H9 (cell line): ENCODE data around the gene ATP8A2. TPM values are rescaled to one million over a fixed set of nuclear protein-coding genes. Genes with fewer than 3 reads are reported as not detected.

Source experiments
- DNase-seq: peaks from one replicate; pipeline ENCODE4 v3.0.0-alpha.2; 2017
- H2AFZ ChIP-seq: one replicate; pipeline ENCODE4 v1.6.1; 2013; ENCODE audit warnings: mild to moderate bottlenecking, low read length, control low read depth, moderate library complexity
- H2AK5ac ChIP-seq: 2 replicates; pipeline ENCODE4 v1.6.1; 2013; ENCODE audit warnings: low read length, control low read depth, mixed read lengths; ENCODE audit not compliant: insufficient read length
- H2BK120ac ChIP-seq: one replicate; pipeline ENCODE4 v1.6.1; 2013; ENCODE audit warnings: low read depth, mild to moderate bottlenecking, low read length, control low read depth, inconsistent platforms; ENCODE audit not compliant: poor library complexity, severe bottlenecking
- H2BK12ac ChIP-seq: 2 replicates; pipeline ENCODE4 v1.6.1; 2013; ENCODE audit warnings: low read length, control low read depth, mixed read lengths, low read depth; ENCODE audit not compliant: insufficient read length
- H2BK15ac ChIP-seq: 2 replicates; pipeline ENCODE4 v1.6.1; 2013; ENCODE audit warnings: low read depth, low read length, control low read depth
- H2BK20ac ChIP-seq: one replicate; pipeline ENCODE4 v1.6.1; 2013; ENCODE audit warnings: low read depth, mild to moderate bottlenecking, low read length, control low read depth, inconsistent platforms; ENCODE audit not compliant: poor library complexity, severe bottlenecking
- H2BK5ac ChIP-seq: 2 replicates; pipeline ENCODE4 v1.6.1; 2013; ENCODE audit warnings: low read length, control low read depth, mixed read lengths; ENCODE audit not compliant: insufficient read length
- H3K14ac ChIP-seq: 2 replicates; pipeline ENCODE4 v1.6.1; 2013; ENCODE audit warnings: low read length, control low read depth; ENCODE audit not compliant: insufficient read depth
- H3K18ac ChIP-seq: 2 replicates; pipeline ENCODE4 v1.6.1; 2013; ENCODE audit warnings: low read depth, mild to moderate bottlenecking, mixed read lengths, low read length, control low read depth; ENCODE audit not compliant: insufficient read length
- H3K23ac ChIP-seq: 2 replicates; pipeline ENCODE4 v1.6.1; 2013; ENCODE audit warnings: low read length, control low read depth, mixed read lengths, low read depth; ENCODE audit not compliant: insufficient read length
- H3K23me2 ChIP-seq: 2 replicates; pipeline ENCODE4 v1.6.1; 2013; ENCODE audit warnings: low read depth, mild to moderate bottlenecking, mixed read lengths, low read length, control low read depth; ENCODE audit not compliant: insufficient read length, poor library complexity, severe bottlenecking
- H3K27ac ChIP-seq: 2 replicates; pipeline ENCODE4 v1.5.1; 2013; ENCODE audit warnings: low read length, control low read depth, mixed read lengths, low read depth; ENCODE audit not compliant: insufficient read length
- H3K27me3 ChIP-seq: 2 replicates; pipeline ENCODE4 v1.6.1; 2013; ENCODE audit warnings: low read length, control low read depth, inconsistent platforms; ENCODE audit not compliant: insufficient read depth
- H3K4ac ChIP-seq: 2 replicates; pipeline ENCODE4 v1.6.1; 2013; ENCODE audit warnings: low read depth, mild to moderate bottlenecking, control low read depth, inconsistent platforms, low read length, moderate library complexity
- H3K4me1 ChIP-seq: 2 replicates; pipeline ENCODE4 v1.6.1; 2013; ENCODE audit warnings: low read length, control low read depth, inconsistent platforms; ENCODE audit not compliant: insufficient read depth
- H3K4me2 ChIP-seq: 2 replicates; pipeline ENCODE4 v1.6.1; 2013; ENCODE audit warnings: low read length, control low read depth, mixed read lengths; ENCODE audit not compliant: insufficient read length, insufficient read depth
- H3K56ac ChIP-seq: 2 replicates; pipeline ENCODE4 v1.6.1; 2013; ENCODE audit warnings: low read depth, mild to moderate bottlenecking, mixed read lengths, low read length, control low read depth; ENCODE audit not compliant: insufficient read length
- H3K79me1 ChIP-seq: 2 replicates; pipeline ENCODE4 v1.6.1; 2013; ENCODE audit warnings: low read depth, mild to moderate bottlenecking, moderate library complexity, low read length, control low read depth, inconsistent platforms; ENCODE audit not compliant: insufficient read depth, poor library complexity, severe bottlenecking
- H3K79me2 ChIP-seq: 2 replicates; pipeline ENCODE4 v1.6.1; 2013; ENCODE audit warnings: low read length, control low read depth, inconsistent platforms; ENCODE audit not compliant: insufficient read depth
- H3K9ac ChIP-seq: 2 replicates; pipeline ENCODE4 v1.6.1; 2013; ENCODE audit warnings: low read length, control low read depth, mixed read lengths; ENCODE audit not compliant: insufficient read length; ENCODE audit errors: extremely low read depth
- H3K9me3 ChIP-seq: one replicate; pipeline ENCODE4 v1.6.1; 2013; ENCODE audit warnings: low read depth, low read length, inconsistent platforms; ENCODE audit not compliant: control insufficient read depth
- H3T11ph ChIP-seq: one replicate; pipeline ENCODE4 v1.6.1; 2013; ENCODE audit warnings: mild to moderate bottlenecking, low read length, control low read depth, inconsistent platforms
- H4K20me1 ChIP-seq: one replicate; pipeline ENCODE4 v1.6.1; 2013; ENCODE audit not compliant: control insufficient read depth, insufficient read length, insufficient read depth
- H4K5ac ChIP-seq: 2 replicates; pipeline ENCODE4 v1.6.1; 2013; ENCODE audit warnings: low read depth, mild to moderate bottlenecking, mixed read lengths, low read length, control low read depth; ENCODE audit not compliant: insufficient read length
- H4K8ac ChIP-seq: replicated peaks from 2 replicates; pipeline ENCODE4 v1.6.1; 2013; ENCODE audit warnings: low read length, control low read depth, mixed read lengths, low read depth; ENCODE audit not compliant: insufficient read length
- H4K91ac ChIP-seq: 2 replicates; pipeline ENCODE4 v1.6.1; 2013; ENCODE audit warnings: low read depth, mild to moderate bottlenecking, moderate library complexity, mixed read lengths, low read length, control low read depth; ENCODE audit not compliant: insufficient read length
- H3K27ac Mint-ChIP-seq, 3 experiments: 2 replicates in 2 of 3; 3 replicates in 1 of 3; pipeline ENCODE4 v1.8.0; 2020 to 2021; ENCODE audit warnings: mixed read lengths in 3 of 3, mild to moderate bottlenecking in 1 of 3, moderate library complexity in 1 of 3
- H3K27me3 Mint-ChIP-seq: 2 replicates; pipeline ENCODE4 v1.8.0; 2021; ENCODE audit warnings: low read depth, mild to moderate bottlenecking, moderate library complexity, mixed read lengths
- H3K36me3 Mint-ChIP-seq, 3 experiments: 2 replicates in 2 of 3; 3 replicates in 1 of 3; pipeline ENCODE4 v1.8.0; 2020 to 2021; ENCODE audit warnings: low read depth in 3 of 3, mixed read lengths in 3 of 3; ENCODE audit not compliant: insufficient read depth in 1 of 3
- H3K4me1 Mint-ChIP-seq, 2 experiments: 2 replicates each; pipeline ENCODE4 v1.8.0; 2020; ENCODE audit warnings: mixed read lengths in 2 of 2
- H3K4me3 Mint-ChIP-seq, 2 experiments: 2 replicates in 1 of 2; 3 replicates in 1 of 2; pipeline ENCODE4 v1.8.0; 2020 to 2021; ENCODE audit warnings: mild to moderate bottlenecking in 2 of 2, mixed read lengths in 2 of 2, moderate library complexity in 1 of 2
- H3K9me3 Mint-ChIP-seq, 2 experiments: 2 replicates in 1 of 2; 3 replicates in 1 of 2; pipeline ENCODE4 v1.8.0; 2020; ENCODE audit warnings: mild to moderate bottlenecking in 2 of 2, mixed read lengths in 2 of 2, moderate library complexity in 1 of 2
- WGBS: extraction: QIAGEN DNeasy Blood & Tissue Kit; methylation state at CpG from one replicate; pipeline ENCODE4 v1.1.7; 2013; ENCODE audit warnings: missing lambda C conversion rate, low lambda C conversion rate, mixed read lengths; ENCODE audit not compliant: insufficient read length; ENCODE audit errors: extremely low coverage; 5-methylcytosine and 5-hydroxymethylcytosine counted together
- total RNA-seq: library from RNA; stranded (reverse); gene quantifications from 2 replicates; pipeline ENCODE4 v1.2.1, GENCODE V29; 2021
- TF ChIP-seq, protein P1 (sequence below): fragments of 200-600 bp; sonication (generic); conservative IDR thresholded peaks from 3 replicates; pipeline ENCODE4 v1.8.0; 2021; ENCODE audit warnings: antibody characterized with exemption, mild to moderate bottlenecking

ATP8A2 gene
- total RNA-seq, 1 experiment from 2014 or later = 18.2 TPM

- no peaks in the 10 kb centered on the region for H3K4me1 ChIP-seq
- H3K56ac ChIP-seq = no peak overlapping the region
- H3K27me3 ChIP-seq = no peaks in the 10 kb centered on the region
- no peak overlapping the region for H3K4ac ChIP-seq
- no peak overlapping the region for H3K18ac ChIP-seq
- H3K9me3 ChIP-seq = no peaks in the 10 kb centered on the region
- no peak overlapping the region for H4K8ac ChIP-seq
- no peak overlapping the region for H3K9ac ChIP-seq
- no CpG with 5 or more reads among the region's 3 CpGs for WGBS
- H3K4me2 ChIP-seq = no peak overlapping the region
- no peak overlapping the region for H2BK120ac ChIP-seq
- H2AK5ac ChIP-seq = no peak overlapping the region
- H3K36me3 Mint-ChIP-seq = peaks cover 2 to 8% (median 5%) of the 10 kb centered on the region in 3 experiments; a peak in 6 of 7 replicates
- no peak overlapping the region for H3K14ac ChIP-seq
- H3K9me3 Mint-ChIP-seq = peaks cover 6 to 8% of the 10 kb centered on the region in 2 experiments; a peak in 4 of 5 replicates
- H3K4me3 Mint-ChIP-seq = no peak overlapping the region
- no peaks in the 10 kb centered on the region for H4K20me1 ChIP-seq
- H3K27me3 Mint-ChIP-seq = no peaks in the 10 kb centered on the region; the same call in 1 of the 2 replicates
- H2AFZ ChIP-seq = no peak overlapping the region
- H2BK5ac ChIP-seq = no peak overlapping the region
- no peaks in the 10 kb centered on the region for H3K79me1 ChIP-seq
- no peaks in the 10 kb centered on the region for H3K23me2 ChIP-seq
- H4K5ac ChIP-seq = no peak overlapping the region
- TF ChIP-seq, protein P1, sequence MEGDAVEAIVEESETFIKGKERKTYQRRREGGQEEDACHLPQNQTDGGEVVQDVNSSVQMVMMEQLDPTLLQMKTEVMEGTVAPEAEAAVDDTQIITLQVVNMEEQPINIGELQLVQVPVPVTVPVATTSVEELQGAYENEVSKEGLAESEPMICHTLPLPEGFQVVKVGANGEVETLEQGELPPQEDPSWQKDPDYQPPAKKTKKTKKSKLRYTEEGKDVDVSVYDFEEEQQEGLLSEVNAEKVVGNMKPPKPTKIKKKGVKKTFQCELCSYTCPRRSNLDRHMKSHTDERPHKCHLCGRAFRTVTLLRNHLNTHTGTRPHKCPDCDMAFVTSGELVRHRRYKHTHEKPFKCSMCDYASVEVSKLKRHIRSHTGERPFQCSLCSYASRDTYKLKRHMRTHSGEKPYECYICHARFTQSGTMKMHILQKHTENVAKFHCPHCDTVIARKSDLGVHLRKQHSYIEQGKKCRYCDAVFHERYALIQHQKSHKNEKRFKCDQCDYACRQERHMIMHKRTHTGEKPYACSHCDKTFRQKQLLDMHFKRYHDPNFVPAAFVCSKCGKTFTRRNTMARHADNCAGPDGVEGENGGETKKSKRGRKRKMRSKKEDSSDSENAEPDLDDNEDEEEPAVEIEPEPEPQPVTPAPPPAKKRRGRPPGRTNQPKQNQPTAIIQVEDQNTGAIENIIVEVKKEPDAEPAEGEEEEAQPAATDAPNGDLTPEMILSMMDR = no peak
- H3K27ac ChIP-seq = no peak overlapping the region
- no peak overlapping the region for H3T11ph ChIP-seq
- peaks cover 10 to 18% of the 10 kb centered on the region in 2 experiments for H3K4me1 Mint-ChIP-seq
- H3K27ac Mint-ChIP-seq = no peak overlapping the region
- H3K79me2 ChIP-seq = no peaks in the 10 kb centered on the region
- H2BK15ac ChIP-seq = no peak overlapping the region
- no peak overlapping the region for H2BK20ac ChIP-seq
- no peak overlapping the region for H3K23ac ChIP-seq
- no peak for DNase-seq
- no peak overlapping the region for H2BK12ac ChIP-seq
- no peak overlapping the region for H4K91ac ChIP-seq
Measured at GRCh38 chr13:25840261-25840660, 468.5 kb downstream of the ATP8A2 start.
